UCSD-AML1 (cell line): ENCODE data around the gene HSPBP1.

Experiments
- DNase-seq: peaks from one replicate; lab custom pipeline; 2025; ENCODE audit not compliant: unreplicated experiment; lab: John Stamatoyannopoulos, UW

The HSPBP1 gene

GRCh38 chr19:55305491-55305890 is 25.6 kb upstream of the HSPBP1 start:
- DNase-seq: peak; percentile 52

- no peak for DNase-seq
Observed at GRCh38 chr19:55304980-55305379, 25.1 kb upstream of the HSPBP1 start.

- peak; percentile 42 for DNase-seq
Observed at GRCh38 chr19:55304279-55304978, 24.5 kb upstream of the HSPBP1 start.

- no peak for DNase-seq
Observed at GRCh38 chr19:55303477-55303876, 23.6 kb upstream of the HSPBP1 start.

- no peak for DNase-seq
Observed at GRCh38 chr19:55302318-55302703, 22.4 kb upstream of the HSPBP1 start.

- DNase-seq: peak; percentile 90
Observed at GRCh38 chr19:55301459-55302317, 21.8 kb upstream of the HSPBP1 start.

GRCh38 chr19:55300886-55301458 is 21.1 kb upstream of the HSPBP1 start:
- DNase-seq: no peak

GRCh38 chr19:55299991-55300390 is 20.1 kb upstream of the HSPBP1 start:
- no peak for DNase-seq

- DNase-seq: peak; percentile 66
Observed at GRCh38 chr19:55297267-55297666, 17.4 kb upstream of the HSPBP1 start.

GRCh38 chr19:55289117-55289796 is 9.3 kb upstream of the HSPBP1 start:
- DNase-seq: no peak

GRCh38 chr19:55287361-55288079 is 7.6 kb upstream of the HSPBP1 start:
- DNase-seq: no peak

GRCh38 chr19:55285229-55285890 is 5.5 kb upstream of the HSPBP1 start:
- DNase-seq: no peak

GRCh38 chr19:55284405-55285058 is 4.6 kb upstream of the HSPBP1 start:
- DNase-seq: no peak

- no peak for DNase-seq
Observed at GRCh38 chr19:55283548-55284377, 3.9 kb upstream of the HSPBP1 start, which contains the start of gene BRSK1. Gene BRSK1, plus strand, starts transcription at chr19:55283997. Its CDS starts 446 bp downstream, at chr19:55284443.

GRCh38 chr19:55279340-55279739 is 570 bp downstream of the HSPBP1 start:
- DNase-seq: no peak

GRCh38 chr19:55278391-55279135 is 1.3 kb downstream of the HSPBP1 start:
- DNase-seq: no peak

- DNase-seq: no peak
Observed at GRCh38 chr19:55277494-55277893, 2.4 kb downstream of the HSPBP1 start.
